ENCODE results near the gene TFDP2.

DNA sequence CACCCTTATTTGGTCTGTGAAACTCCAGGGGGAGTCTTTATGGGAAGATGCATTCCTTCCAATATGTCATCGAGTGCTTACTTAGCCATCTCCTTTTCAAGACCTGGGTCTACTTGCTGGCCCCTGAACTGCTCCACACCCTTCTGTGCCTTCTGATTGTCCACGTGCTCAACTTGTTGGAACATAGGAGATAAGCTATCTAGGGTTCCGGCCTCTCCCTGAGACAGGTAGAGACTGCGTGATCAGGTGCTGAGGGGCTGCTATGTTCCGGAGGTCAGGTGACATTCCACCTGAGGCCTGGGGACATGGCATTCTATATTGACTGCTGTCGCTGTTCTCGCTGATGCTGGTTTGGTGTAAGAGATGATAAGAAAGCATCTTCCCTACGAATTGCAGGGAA lies 207.3 kb downstream of the TFDP2 start:
- TF ChIP-seq CTCF (conservative IDR thresholded peaks at IDR 0.05; ENCODE audit: low read length) = no peak
- no peak for TF ChIP-seq EZH2phosphoT487 (IDR thresholded peaks at IDR 0.05; ENCODE audit: borderline replicate concordance)

All from Loucy (cell line).